Aorta (tissue), 5 donors: ENCODE measurements around the gene LANCL1. TPM values are rescaled to one million over a fixed set of nuclear protein-coding genes. Genes with fewer than 3 reads are reported as not detected.
A peak's percentile ranks its signal among the peaks of the same experiment; 100 is the strongest.

ENCODE experiments used
- ATAC-seq: fragments of 200-7000 bp; cut with Tn5 transposase; one replicate; pipeline ENCODE4 v1.9.1; 2022; ENCODE audit warnings: moderate library complexity; ENCODE audit not compliant: low FRiP score
- DNase-seq, 2 donors: peaks; one replicate each; pipeline ENCODE4 v3.0.0-alpha.2; 2020
- H3K27ac ChIP-seq, 2 donors: one replicate each; pipeline ENCODE4 v1.5.1; 2013; ENCODE audit warnings: low read length in 2 of 2, mild to moderate bottlenecking in 2 of 2, moderate library complexity in 2 of 2, control low read depth in 1 of 2, inconsistent platforms in 1 of 2, low read depth in 1 of 2
- H3K27me3 ChIP-seq, 2 donors: one replicate each; pipeline ENCODE4 v1.6.1; 2013; ENCODE audit warnings: control low read depth in 1 of 2, low read length in 1 of 2, mild to moderate bottlenecking in 1 of 2, moderate library complexity in 1 of 2; ENCODE audit not compliant: insufficient read depth in 2 of 2, control insufficient read depth in 1 of 2
- H3K36me3 ChIP-seq, 2 donors: one replicate each; pipeline ENCODE4 v1.6.1; 2013; ENCODE audit warnings: control low read depth in 1 of 2, low read length in 1 of 2, mild to moderate bottlenecking in 1 of 2; ENCODE audit not compliant: insufficient read depth in 2 of 2, control insufficient read depth in 1 of 2
- H3K4me1 ChIP-seq, 2 donors: one replicate each; pipeline ENCODE4 v1.6.1; 2013; ENCODE audit warnings: low read length in 2 of 2, control low read depth in 1 of 2, mild to moderate bottlenecking in 1 of 2, moderate library complexity in 1 of 2; ENCODE audit not compliant: insufficient read depth in 2 of 2, control insufficient read depth in 1 of 2
- H3K4me3 ChIP-seq, 2 donors: one replicate each; pipeline ENCODE4 v1.5.1; 2013; ENCODE audit warnings: low read length in 2 of 2, control low read depth in 1 of 2, mild to moderate bottlenecking in 1 of 2
- H3K9me3 ChIP-seq: one replicate; pipeline ENCODE4 v1.6.1; 2013; ENCODE audit warnings: mild to moderate bottlenecking, low read length; ENCODE audit not compliant: control insufficient read depth
- WGBS, 2 donors: extraction: QIAGEN DNeasy Blood & Tissue Kit; methylation state at CpG; one replicate each; pipeline ENCODE4 v1.1.7; 2013; 5-methylcytosine and 5-hydroxymethylcytosine counted together
- intact Hi-C, 2 donors: fragments of 100-400 bp; cut with DNase I; formaldehyde crosslinking; loops; one replicate each; pipeline versions ENCODE4 v1.14.2 to v1.15.0; 2022
- long read RNA-seq, 2 donors: library from polyadenylated mRNA; unstranded; transcript quantifications; one replicate each; pipeline ENCODE4 v2.0.0, GENCODE V29; 2020 to 2021
- polyA plus RNA-seq, 2 donors: library from polyadenylated mRNA; stranded (reverse); fragments of 200-250 nt; gene quantifications; one replicate each; pipeline ENCODE4 v1.2.3, GENCODE V29; 2013
- total RNA-seq, 2 donors: library from RNA; stranded (reverse); fragmentation: NEBNext Ultra II Directional; extraction: Animal tissue kit (Norgen Biotek cat#: 25700); gene quantifications; one replicate each; pipeline ENCODE4 v1.2.1, GENCODE V29; 2021
- donor health status: healthy with polysubstance abuse.
- donor health status: Bipolar disorder and iron deficiency.
- donor health status: DM: no; HTN: no; CAD: no.
- donor health status: DM: no; HTN: no; CAD: no.
- donor health status: DM: yes; HTN: yes; CAD: no.

The LANCL1 gene, protein sequence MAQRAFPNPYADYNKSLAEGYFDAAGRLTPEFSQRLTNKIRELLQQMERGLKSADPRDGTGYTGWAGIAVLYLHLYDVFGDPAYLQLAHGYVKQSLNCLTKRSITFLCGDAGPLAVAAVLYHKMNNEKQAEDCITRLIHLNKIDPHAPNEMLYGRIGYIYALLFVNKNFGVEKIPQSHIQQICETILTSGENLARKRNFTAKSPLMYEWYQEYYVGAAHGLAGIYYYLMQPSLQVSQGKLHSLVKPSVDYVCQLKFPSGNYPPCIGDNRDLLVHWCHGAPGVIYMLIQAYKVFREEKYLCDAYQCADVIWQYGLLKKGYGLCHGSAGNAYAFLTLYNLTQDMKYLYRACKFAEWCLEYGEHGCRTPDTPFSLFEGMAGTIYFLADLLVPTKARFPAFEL
- total RNA-seq (10 to 100 TPM; 33.3 to 39.3 TPM), polyA plus RNA-seq (10 to 100 TPM; 16.4 to 24.5 TPM)
- long read RNA-seq, donor 1, full-length matches to known transcripts: 11 of 15 reads
- long read RNA-seq, donor 1, partial matches to known transcripts: 0 of 15 reads
- long read RNA-seq, donor 1, other reads (novel, unspliced or antisense): 4 of 15 reads
- long read RNA-seq, donor 2, full-length matches to known transcripts: 24 of 33 reads
- long read RNA-seq, donor 2, partial matches to known transcripts: 5 of 33 reads
- long read RNA-seq, donor 2, other reads (novel, unspliced or antisense): 4 of 33 reads

DNA sequence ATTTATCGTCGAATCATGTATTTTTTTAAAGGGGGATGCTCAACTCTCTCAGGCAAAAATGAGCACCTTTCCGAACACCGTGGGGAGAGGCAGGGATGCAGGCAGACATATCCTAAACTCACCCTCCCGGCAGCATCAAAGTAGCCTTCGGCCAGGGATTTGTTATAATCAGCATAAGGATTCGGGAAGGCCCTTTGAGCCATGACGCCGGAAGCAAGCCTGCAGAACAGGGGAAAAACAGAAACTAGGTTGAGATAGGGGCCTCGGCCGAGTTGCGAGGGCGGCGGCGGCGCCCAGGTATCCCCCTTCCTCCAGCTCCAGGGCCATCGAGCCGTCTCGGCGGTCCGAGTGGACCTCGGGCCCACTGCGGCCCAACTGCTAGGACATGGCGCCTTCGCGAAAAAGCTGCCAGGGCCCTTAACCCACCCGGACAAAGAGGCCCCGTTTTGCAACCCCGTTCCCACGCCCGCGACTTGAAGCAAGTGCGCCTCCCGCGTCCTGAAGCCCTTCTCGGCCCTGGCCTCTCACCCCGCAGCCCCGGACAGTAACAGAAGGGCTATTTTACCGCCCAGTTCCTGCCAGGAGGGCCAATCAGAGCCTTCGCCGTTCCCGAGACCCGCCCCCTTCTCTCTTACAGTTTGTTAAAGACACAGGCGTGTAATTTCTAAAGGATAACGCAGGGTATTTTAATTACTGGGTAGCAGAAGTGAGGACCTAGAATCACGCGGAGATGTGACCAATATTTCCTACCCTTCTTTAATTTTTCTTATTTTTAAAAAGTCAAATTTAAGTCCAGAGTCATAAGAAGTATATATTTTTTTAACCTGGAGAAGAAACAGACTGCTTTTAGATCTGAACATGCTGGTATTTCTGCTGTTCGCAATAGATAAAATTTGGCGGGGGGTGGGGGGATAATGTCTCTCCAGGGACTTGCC is at the start of gene LANCL1:
LANCL1 (minus strand) TSS at position 566 of the 935 bp plus-strand sequence; CDS start at position 203, 363 bp downstream.
- 0% methylated on average over 48 to 49 of the region's 49 CpGs for WGBS, 2 donors
- no peaks in the 10 kb centered on the region for H3K4me1 ChIP-seq
- H3K9me3 ChIP-seq: no peaks in the 10 kb centered on the region
- peak within 1 kb of the TSS; percentile 80 to 88 for H3K4me3 ChIP-seq
- intact Hi-C loops: loop anchor here (5.0 to 10.0 kb wide), 2 partner anchors 249 to 252 kb away; partner anchors contain the start of gene ACADL (in 2 of the 2)
- ATAC-seq: peak; percentile 100
- peak within 1 kb of the TSS; percentile 18 to 85 for H3K27ac ChIP-seq
- H3K27me3 ChIP-seq: no peaks in the 10 kb centered on the region
- DNase-seq: peak; percentile 94 to 97
- peaks cover 0 to 3% of the 10 kb centered on the region in 2 donors for H3K36me3 ChIP-seq

- Histone ChIP-seq H3K4me3 (no peak overlapping the region), H3K27ac (no peak overlapping the region), H3K9me3 (no peaks in the 10 kb centered on the region), H3K27me3 (no peaks in the 10 kb centered on the region), H3K36me3 (no peaks in the 10 kb centered on the region), H3K4me1 (no peaks in the 10 kb centered on the region)
- intact Hi-C loops: no loop called here
- DNase-seq: no peak
- no peak for ATAC-seq
Observed at GRCh38 chr2:210524533-210524932, 48.0 kb upstream of the LANCL1 start.

DNA sequence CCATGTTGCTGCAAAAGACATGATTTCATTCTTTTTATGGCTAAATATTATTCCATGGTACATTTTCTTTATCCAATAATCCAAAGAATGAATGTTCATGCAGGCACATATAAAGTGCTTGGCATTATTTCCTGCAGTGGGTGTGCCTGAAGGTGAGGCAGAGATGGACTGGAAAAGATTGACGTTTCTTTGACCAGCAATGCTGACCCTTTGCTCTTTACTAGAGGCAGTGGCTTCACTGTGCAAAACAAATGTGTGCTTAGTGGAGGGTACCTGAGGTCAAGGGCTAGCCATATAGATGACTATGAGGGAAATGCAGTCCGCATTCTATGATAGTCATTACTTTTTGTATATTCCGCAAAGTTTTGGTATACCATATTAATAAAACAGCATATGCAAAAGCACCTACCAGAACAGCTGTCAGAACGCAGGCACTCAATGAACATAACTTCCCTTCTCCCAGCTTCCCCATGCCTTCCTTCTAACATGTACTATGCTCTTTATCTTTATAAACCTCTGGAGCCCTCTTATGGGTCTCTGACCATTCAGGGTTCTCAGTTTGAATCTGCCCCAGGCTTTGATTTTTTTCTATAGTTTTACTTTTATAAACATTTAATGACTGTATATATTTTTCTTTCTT is 47.2 kb upstream of the LANCL1 start:
- ATAC-seq (no peak), DNase-seq (no peak)
- 92 to 94% methylated on average over 4 of the region's 4 CpGs for WGBS, 2 donors
- Histone ChIP-seq H3K4me3 (no peak overlapping the region), H3K4me1 (no peaks in the 10 kb centered on the region), H3K27me3 (no peaks in the 10 kb centered on the region), H3K9me3 (no peaks in the 10 kb centered on the region), H3K36me3 (no peaks in the 10 kb centered on the region), H3K27ac (no peak overlapping the region)
- intact Hi-C loops: no loop called here

DNA sequence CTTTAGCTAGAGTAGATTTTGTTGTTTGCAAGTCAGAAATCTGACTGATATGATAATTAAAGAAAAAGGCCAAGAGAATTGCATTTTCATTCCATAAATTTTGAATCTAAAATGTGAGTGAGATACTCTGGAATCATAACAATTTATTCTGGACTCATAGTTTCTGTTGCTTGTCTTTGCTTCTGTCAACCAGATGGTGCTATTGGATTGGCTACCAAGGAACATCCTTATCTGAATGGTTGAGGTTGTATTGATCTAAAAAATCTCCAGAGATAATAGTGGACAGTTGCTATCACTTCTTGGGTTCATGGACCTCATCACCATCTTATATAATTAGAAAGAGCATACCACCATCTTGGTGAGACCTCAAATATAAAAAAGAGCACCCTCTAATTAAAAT is 45.8 kb upstream of the LANCL1 start:
- Histone ChIP-seq H3K4me1 (no peaks in the 10 kb centered on the region), H3K4me3 (no peak overlapping the region), H3K27ac (no peak overlapping the region), H3K36me3 (no peaks in the 10 kb centered on the region), H3K27me3 (no peaks in the 10 kb centered on the region), H3K9me3 (peaks cover 1% of the 10 kb centered on the region)
- intact Hi-C loops: no loop called here
- ATAC-seq (no peak), DNase-seq (no peak)

DNA sequence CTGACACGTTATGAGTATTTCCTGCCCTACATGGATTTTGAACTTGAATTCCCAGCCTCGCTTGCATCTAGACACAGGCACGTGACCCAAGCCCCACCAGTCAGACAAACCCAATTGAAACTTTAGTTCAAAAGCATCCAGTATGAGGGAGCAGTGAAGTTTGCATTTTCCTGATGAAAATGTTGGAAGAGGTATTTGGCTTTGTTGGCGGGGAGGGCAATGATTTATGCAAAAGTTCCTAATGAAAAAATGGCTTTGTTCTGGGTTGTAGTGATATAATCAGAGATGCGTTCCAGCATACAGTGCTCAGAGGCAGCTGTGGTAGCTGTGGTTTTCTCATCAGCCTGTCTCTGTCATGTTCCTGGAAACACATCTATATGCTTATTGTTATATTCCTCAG is 43.0 kb upstream of the LANCL1 start:
- no peaks in the 10 kb centered on the region for H3K4me1 ChIP-seq
- 87 to 88% methylated on average over 5 of the region's 5 CpGs for WGBS, 2 donors
- intact Hi-C loops: no loop called here

DNA sequence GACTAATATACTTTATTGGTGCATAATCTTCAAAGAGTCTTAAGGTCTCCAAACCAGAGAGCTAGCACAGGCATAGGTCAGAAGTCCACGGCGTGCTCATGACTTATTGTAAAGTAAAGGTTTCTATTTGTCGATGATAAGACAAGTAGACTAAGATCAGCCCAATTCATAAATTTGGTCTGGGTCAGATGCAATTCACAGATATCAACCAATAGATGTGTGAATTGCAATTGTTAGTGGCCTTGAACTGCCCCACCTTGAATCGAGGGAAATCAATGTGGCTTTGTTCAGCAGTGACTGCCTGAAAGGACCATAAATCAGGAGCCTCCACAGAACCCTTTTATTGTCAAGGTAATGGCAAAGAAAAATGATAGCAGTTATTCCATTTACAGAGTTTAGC is 40.7 kb upstream of the LANCL1 start:
- H3K4me1 ChIP-seq: no peaks in the 10 kb centered on the region
- no peak overlapping the region for H3K4me3 ChIP-seq
- H3K36me3 ChIP-seq: no peaks in the 10 kb centered on the region
- H3K27ac ChIP-seq: no peak overlapping the region
- intact Hi-C loops: no loop called here
- DNase-seq: no peak
- peaks cover 1% of the 10 kb centered on the region for H3K9me3 ChIP-seq
- ATAC-seq: no peak
- no peaks in the 10 kb centered on the region for H3K27me3 ChIP-seq
- 65 to 66% methylated on average over 4 of the region's 4 CpGs for WGBS, 2 donors

More for the DNA sequence above, 43.0 kb upstream of the LANCL1 start:
- no peak overlapping the region for H3K4me3 ChIP-seq
- peaks cover 1% of the 10 kb centered on the region for H3K9me3 ChIP-seq
- H3K36me3 ChIP-seq: no peaks in the 10 kb centered on the region
- ATAC-seq (no peak), DNase-seq (no peak)
- H3K27ac ChIP-seq: no peak overlapping the region
- H3K27me3 ChIP-seq: no peaks in the 10 kb centered on the region

DNA sequence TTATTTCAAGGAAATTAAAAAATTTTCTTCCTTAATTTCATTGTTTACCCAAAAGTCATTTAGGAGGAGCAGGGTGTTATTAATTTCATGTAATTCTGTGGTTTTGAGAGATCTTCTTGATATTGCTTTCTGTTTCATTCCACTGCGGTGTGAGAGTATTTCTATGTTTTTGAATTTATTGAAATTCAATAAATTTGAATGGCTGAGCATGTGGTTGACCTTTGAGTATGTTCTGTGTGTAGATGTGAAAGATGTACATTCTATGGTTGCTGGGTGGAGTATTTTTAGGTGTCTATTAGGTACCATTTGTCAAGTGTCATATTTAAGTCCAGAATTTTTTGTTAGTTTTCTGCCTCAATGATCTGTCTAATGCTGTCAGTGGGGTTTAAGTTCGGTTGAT is 39.4 kb upstream of the LANCL1 start:
- H3K9me3 ChIP-seq: peaks cover 2% of the 10 kb centered on the region
- H3K27me3 ChIP-seq: no peaks in the 10 kb centered on the region
- H3K36me3 ChIP-seq: no peaks in the 10 kb centered on the region
- 68 to 84% methylated on average over 2 of the region's 2 CpGs for WGBS, 2 donors
- H3K27ac ChIP-seq: no peak overlapping the region
- no peak overlapping the region for H3K4me3 ChIP-seq
- ATAC-seq (no peak), DNase-seq (no peak)
- intact Hi-C loops: no loop called here
- no peaks in the 10 kb centered on the region for H3K4me1 ChIP-seq

DNA sequence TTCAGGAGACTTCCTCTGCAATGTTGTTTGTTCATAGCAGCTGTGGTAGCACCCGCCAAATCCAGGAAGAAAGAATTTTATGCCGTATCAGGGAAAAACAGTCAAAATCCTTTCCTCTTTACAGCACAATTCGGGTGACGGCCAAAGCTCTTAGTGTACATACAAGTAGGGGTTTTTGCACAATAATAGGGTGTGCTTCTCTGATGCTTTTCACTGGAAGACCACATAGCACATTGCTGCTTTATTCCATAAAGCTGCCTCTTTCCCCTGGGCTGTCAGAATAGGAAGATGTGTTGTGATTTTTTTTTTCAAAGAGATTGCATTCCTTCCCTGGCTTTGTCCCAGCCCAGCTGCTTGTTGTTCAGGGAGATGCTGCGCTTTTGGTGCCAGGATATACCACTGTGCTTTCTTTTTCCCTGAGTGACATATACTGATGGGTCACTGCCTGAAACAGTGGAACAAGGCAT is 27.2 kb upstream of the LANCL1 start:
- WGBS, 2 donors: 10 to 21% methylated on average over 5 of the region's 5 CpGs
- peak overlapping the region in 1 of 2 donors; percentile 31 for H3K4me3 ChIP-seq

More for the DNA sequence above, 27.2 kb upstream of the LANCL1 start:
- ATAC-seq: peak; percentile 50
- intact Hi-C loops: no loop called here
- H3K9me3 ChIP-seq: peaks cover 6% of the 10 kb centered on the region
- no peak for DNase-seq
- no peaks in the 10 kb centered on the region for H3K4me1 ChIP-seq
- no peaks in the 10 kb centered on the region for H3K27me3 ChIP-seq
- H3K36me3 ChIP-seq: no peaks in the 10 kb centered on the region
- H3K27ac ChIP-seq: no peak overlapping the region
